Uterus (tissue), 4 donors: ENCODE measurements around the gene RRP1. TPM values are rescaled to one million over a fixed set of nuclear protein-coding genes. Genes with fewer than 3 reads are reported as not detected.

Source experiments
- DNase-seq, 2 donors: peaks; one replicate each; pipeline ENCODE4 v3.0.0-alpha.2; 2019 to 2020
- H3K27ac ChIP-seq, 2 donors: fragments of 200-600 bp; sonication (generic); 1 replicate in 1 of 2; 2 replicates in 1 of 2; pipeline ENCODE4 v1.5.1; 2016 to 2018
- H3K27me3 ChIP-seq, 2 donors: fragments of 200-600 bp; sonication (generic); one replicate each; pipeline ENCODE4 v1.5.1; 2018 to 2019; ENCODE audit warnings: control low read depth in 1 of 2
- H3K36me3 ChIP-seq, 2 donors: fragments of 200-600 bp; sonication (generic); one replicate each; pipeline ENCODE4 v1.5.1; 2019; ENCODE audit warnings: control low read depth in 1 of 2
- H3K4me1 ChIP-seq, 2 donors: fragments of 200-600 bp; sonication (generic); one replicate each; pipeline ENCODE4 v1.5.1; 2018 to 2019; ENCODE audit warnings: control low read depth in 1 of 2
- H3K4me3 ChIP-seq, 2 donors: fragments of 200-600 bp; sonication (generic); 1 replicate in 1 of 2; 2 replicates in 1 of 2; pipeline ENCODE4 v1.5.1; 2018 to 2019; ENCODE audit warnings: mild to moderate bottlenecking in 1 of 2
- H3K9me3 ChIP-seq, 2 donors: fragments of 200-600 bp; sonication (generic); one replicate each; pipeline ENCODE4 v1.5.1; 2019; ENCODE audit warnings: control low read depth in 1 of 2
- CTCF ChIP-seq, 4 experiments: fragments of 200-600 bp in 2 of 4; fragments of 450-650 bp in 2 of 4; sonication (generic) in 2 of 4; IDR thresholded peaks; one replicate each; pipeline ENCODE4 v1.5.1; 2016 to 2019; ENCODE audit warnings: antibody characterized with exemption in 4 of 4, mild to moderate bottlenecking in 2 of 4, moderate library complexity in 1 of 4
- POLR2A ChIP-seq, 2 donors: fragments of 450-650 bp; IDR thresholded peaks; one replicate each; pipeline ENCODE4 v1.6.1; 2016; ENCODE audit warnings: antibody characterized with exemption in 2 of 2, mild to moderate bottlenecking in 1 of 2, moderate library complexity in 1 of 2
- intact Hi-C: fragments of 100-400 bp; cut with DNase I; formaldehyde crosslinking; loops from one replicate; pipeline ENCODE4 v1.15.1; 2023; ENCODE audit warnings: low total_unique reads
- total RNA-seq, 4 donors: library from RNA; depleted of rRNA in 3 of 4; stranded (reverse); fragments of >200 nt in 3 of 4; gene quantifications; one replicate each; pipeline versions ENCODE4 v1.1.0 to v1.2.4, GENCODE V29; 2014 to 2023
- donor health status: DM: yes; HTN: yes; CAD: no.

Gene RRP1
- total RNA-seq, 4 donors from 2014 or later = 11.0 to 31.5 (median 19.5) TPM

DNA sequence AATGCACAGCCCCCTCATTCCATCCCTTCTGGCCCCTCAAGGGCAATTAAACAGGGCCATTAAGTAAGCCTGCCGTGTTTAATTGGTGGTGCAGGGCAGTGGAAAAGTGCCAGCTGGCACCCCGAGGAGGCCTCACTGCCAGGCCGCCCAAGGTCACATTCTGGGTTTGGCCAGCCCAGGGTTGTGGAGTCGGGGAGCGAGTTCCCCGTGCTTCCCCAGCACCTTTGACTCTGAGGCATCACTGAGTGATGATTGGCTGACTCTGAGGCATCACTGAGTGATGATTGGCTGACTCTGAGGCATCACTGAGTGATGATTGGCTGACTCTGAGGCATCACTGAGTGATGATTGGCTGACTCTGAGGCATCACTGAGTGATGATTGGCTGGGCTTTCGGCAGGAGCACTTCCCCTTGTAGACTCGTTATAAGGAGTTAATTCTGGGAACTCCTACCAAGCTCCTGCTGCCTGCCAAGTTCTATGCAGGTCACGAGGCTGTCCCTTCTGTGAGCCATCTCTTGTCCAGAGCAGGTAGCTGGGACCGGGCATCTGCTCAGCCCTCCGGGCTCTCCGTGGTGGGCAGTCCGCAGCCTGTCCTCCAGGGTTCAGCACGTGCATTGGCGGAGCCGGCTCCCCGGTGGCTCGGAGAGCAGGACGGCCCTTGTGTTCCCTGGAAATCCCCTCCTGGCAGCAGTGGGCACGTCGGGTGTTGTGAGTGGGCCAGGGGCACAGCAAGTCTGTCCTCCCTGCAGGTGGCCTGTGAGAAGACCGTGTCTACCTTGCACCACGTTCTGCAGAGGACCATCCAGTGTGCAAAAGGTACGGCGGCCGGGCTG lies 34.2 kb upstream of the RRP1 start:
- intact Hi-C loops = no loop called here
- Histone ChIP-seq H3K36me3 (no peaks in the 10 kb centered on the region), H3K4me3 (no peak overlapping the region), H3K4me1 (peaks cover 3 to 8% of the 10 kb centered on the region in 2 donors), H3K27me3 (no peaks in the 10 kb centered on the region), H3K9me3 (no peaks in the 10 kb centered on the region), H3K27ac (no peak overlapping the region)
- no peak for DNase-seq
- TF ChIP-seq POLR2A (IDR thresholded peaks at IDR 0.05) (no peak), CTCF (IDR thresholded peaks at IDR 0.05) (no peak)

DNA sequence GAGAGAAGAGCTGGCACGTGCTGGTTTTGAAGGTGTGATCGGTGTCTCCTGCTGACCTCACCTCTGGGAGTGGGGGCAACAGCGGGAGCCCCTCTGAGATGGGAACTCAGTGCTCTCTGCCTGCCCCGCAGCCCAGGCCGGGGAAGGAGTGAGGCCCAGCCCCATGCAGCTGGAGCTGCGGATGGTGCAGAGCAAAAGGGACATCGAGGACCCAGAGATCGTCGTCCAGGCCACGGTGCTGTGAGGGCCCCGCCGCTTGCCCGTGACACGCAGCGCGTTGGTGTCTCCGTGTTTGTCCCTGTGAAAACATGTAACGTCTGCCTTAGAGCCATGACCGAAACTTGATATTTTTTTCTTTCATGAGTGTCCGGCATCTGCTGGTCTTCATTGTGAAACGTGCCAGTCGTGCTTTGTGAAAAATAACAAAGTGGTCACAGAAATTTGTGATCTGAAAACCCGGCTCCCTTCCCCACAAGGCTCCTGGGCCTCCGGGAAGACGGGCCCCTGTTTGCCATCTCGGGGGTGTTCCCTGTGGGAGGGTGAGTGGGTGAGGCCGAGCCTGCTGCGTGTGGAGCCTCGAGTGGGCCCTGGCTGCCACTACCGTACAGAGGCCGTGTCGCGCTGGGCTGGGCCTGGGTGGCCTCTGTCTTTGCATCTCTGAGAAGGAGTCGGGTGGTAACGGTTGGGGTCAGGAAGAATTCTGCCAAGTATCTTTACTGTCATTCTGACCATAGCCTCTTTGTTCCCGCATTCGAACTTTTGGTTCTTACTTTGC lies 33.4 kb upstream of the RRP1 start:
- Histone ChIP-seq H3K4me1 (peaks cover 3 to 8% of the 10 kb centered on the region in 2 donors), H3K27ac (no peak overlapping the region)

GRCh38 chr21:43757601-43758000 lies 31.8 kb upstream of the RRP1 start:
- Histone ChIP-seq H3K9me3 (no peaks in the 10 kb centered on the region), H3K36me3 (no peaks in the 10 kb centered on the region), H3K27ac (peak overlapping the region; percentile 74 to 80), H3K4me3 (no peak overlapping the region), H3K27me3 (no peaks in the 10 kb centered on the region), H3K4me1 (peaks cover 3 to 8% of the 10 kb centered on the region in 2 donors)
- DNase-seq = no peak
- intact Hi-C loops = no loop called here
- no peak for TF ChIP-seq CTCF (IDR thresholded peaks at IDR 0.05)
- no peak for TF ChIP-seq POLR2A (IDR thresholded peaks at IDR 0.05)

More for the DNA sequence above, 33.4 kb upstream of the RRP1 start:
- TF ChIP-seq CTCF (IDR thresholded peaks at IDR 0.05) (no peak), POLR2A (IDR thresholded peaks at IDR 0.05) (no peak)
- intact Hi-C loops = no loop called here
- Histone ChIP-seq H3K9me3 (no peaks in the 10 kb centered on the region), H3K27me3 (no peaks in the 10 kb centered on the region), H3K36me3 (no peaks in the 10 kb centered on the region), H3K4me3 (no peak overlapping the region)
- no peak for DNase-seq

DNA sequence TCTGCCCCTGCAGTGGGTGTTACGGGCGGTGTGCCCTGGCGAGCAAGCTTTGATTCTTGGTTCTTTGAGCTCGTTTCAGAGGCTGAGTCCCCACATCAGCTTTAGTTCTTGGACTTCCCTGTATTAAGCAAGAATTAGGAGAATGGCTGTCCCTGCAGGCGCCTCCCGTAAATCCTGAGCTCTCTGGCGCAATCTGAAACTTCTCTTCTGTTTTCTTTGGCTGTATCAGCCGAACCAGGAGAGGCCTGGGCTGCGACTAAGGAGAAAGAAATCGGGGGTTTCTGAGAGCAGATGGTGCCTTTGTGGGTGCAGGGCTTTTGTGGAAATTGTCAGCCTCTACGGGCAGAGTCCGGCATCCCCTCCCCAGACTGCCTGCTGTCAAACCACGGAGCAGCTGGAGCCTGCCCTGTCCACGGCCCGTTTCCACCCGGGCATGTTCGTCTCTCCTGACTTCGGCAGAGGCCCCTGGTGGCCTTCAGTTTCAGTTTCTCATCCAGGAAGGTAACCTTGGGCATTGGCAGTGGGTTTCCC lies 31.2 kb upstream of the RRP1 start:
- TF ChIP-seq CTCF (IDR thresholded peaks at IDR 0.05) = peak in 1 of 4 experiments; percentile 9
- TF ChIP-seq POLR2A (IDR thresholded peaks at IDR 0.05) = no peak
- intact Hi-C loops = no loop called here
- Histone ChIP-seq H3K4me3 (peak overlapping the region; percentile 18 to 20), H3K27me3 (no peaks in the 10 kb centered on the region), H3K27ac (peak overlapping the region; percentile 74 to 80), H3K4me1 (peaks cover 3 to 8% of the 10 kb centered on the region in 2 donors), H3K9me3 (no peaks in the 10 kb centered on the region), H3K36me3 (no peaks in the 10 kb centered on the region)
- peak; percentile 64 to 65 for DNase-seq
